Retinal pigment epithelial cell (primary cell): ENCODE measurements around the gene PHACTR3.

Experiments
- DNase-seq: peaks from one replicate; pipeline ENCODE4 v3.0.0-alpha.2; 2010; ENCODE audit warnings: low read depth
- H3K4me3 ChIP-seq: 2 replicates; pipeline ENCODE4 v1.5.1; 2011; ENCODE audit warnings: mild to moderate bottlenecking, low read length, control low read depth, moderate library complexity
- TF ChIP-seq, protein P1 (sequence below): conservative IDR thresholded peaks from 2 replicates; pipeline ENCODE4 v1.5.1; 2011; ENCODE audit warnings: low read depth, low read length, control low read depth, inconsistent platforms

Gene PHACTR3

DNA sequence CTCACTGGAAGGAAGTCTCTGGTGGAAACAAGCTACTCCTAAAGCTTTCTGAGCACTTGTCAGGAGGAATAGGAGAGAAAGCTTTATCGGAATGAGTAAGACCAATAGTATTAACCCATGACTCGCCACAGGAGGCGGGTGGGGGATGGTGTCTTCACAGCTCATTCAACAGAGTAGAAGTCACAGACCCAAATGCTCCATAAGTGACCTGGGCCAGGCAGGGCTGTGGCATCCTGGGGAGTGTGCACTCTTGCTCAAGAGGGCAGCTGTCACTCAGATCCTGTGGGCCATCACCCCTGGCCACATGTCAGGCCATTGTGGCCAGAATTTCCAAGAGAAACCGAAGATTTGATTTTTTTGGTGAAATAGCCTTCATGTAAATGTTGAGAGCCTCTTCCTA is 213.1 kb downstream of the PHACTR3 start:
- no peak overlapping the region for H3K4me3 ChIP-seq
- no peak for DNase-seq
- TF ChIP-seq, protein P1, sequence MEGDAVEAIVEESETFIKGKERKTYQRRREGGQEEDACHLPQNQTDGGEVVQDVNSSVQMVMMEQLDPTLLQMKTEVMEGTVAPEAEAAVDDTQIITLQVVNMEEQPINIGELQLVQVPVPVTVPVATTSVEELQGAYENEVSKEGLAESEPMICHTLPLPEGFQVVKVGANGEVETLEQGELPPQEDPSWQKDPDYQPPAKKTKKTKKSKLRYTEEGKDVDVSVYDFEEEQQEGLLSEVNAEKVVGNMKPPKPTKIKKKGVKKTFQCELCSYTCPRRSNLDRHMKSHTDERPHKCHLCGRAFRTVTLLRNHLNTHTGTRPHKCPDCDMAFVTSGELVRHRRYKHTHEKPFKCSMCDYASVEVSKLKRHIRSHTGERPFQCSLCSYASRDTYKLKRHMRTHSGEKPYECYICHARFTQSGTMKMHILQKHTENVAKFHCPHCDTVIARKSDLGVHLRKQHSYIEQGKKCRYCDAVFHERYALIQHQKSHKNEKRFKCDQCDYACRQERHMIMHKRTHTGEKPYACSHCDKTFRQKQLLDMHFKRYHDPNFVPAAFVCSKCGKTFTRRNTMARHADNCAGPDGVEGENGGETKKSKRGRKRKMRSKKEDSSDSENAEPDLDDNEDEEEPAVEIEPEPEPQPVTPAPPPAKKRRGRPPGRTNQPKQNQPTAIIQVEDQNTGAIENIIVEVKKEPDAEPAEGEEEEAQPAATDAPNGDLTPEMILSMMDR, result no peak

DNA sequence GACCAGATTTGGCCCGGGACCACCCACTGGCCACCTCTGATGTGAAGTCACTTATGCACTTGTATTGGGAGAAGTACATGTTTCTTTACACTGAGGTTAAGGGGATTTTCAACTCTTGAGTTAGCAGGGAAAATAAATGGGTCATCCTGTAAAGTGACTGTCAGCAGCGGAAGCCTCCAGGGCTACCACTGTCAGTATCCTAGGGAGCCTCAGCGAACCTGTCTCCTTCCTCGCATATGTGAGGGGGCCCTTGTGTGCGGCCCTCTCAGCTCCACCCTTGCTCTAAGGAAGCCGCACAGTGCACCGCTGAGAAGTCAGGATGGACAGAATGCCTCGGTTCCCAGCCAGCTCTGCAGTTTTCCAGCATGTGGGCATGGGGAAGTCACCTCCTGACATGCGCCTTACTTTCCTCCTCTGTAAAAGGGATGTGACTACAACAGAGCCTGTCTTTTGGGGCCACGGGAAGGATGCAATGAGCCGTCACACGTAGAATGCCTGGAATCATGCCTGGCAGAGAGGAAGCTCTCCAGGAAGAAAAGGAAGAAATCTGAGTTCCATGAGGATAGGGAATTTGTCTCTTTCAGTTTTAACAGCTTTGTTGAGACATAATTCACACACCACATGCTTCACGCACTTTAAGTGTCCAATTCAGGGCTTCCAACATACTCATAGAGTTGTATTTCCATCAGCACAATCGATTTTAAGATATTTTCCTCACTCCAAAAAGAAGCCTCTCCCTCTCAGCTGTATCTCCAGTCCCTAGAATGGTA is 213.7 kb downstream of the PHACTR3 start:
- no peak for DNase-seq
- TF ChIP-seq, protein P1, result no peak
- H3K4me3 ChIP-seq, result no peak overlapping the region

DNA sequence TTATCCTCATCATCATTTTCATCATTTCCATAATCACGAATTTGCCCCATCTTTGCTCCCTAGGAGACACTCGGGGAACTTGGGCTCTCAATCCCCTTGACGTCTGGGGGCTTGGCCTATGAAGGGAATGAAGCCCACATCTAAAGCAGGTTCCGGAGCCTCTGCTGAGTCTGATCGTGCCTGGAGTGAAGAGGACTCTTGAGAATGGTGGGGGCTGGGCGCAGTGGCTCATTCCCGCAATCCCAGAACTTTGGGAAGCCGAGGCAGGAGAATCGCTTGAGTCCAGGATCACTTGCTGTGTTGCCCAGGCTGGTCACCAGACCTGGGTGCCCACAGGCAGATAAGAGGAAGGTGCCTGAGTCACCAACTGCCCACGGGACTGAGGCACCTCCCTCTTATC is 214.6 kb downstream of the PHACTR3 start:
- no peak overlapping the region for H3K4me3 ChIP-seq
- no peak for DNase-seq
- TF ChIP-seq, protein P1, result no peak

- DNase-seq, result no peak
- H3K4me3 ChIP-seq, result no peak overlapping the region
- TF ChIP-seq, protein P1, result no peak
These were observed 215.3 kb downstream of the PHACTR3 start for GRCh38 chr20:59819496-59820203.

GRCh38 chr20:59820204-59821041 is 216.1 kb downstream of the PHACTR3 start:
- TF ChIP-seq, protein P1, result no peak
- no peak overlapping the region for H3K4me3 ChIP-seq
- no peak for DNase-seq

DNA sequence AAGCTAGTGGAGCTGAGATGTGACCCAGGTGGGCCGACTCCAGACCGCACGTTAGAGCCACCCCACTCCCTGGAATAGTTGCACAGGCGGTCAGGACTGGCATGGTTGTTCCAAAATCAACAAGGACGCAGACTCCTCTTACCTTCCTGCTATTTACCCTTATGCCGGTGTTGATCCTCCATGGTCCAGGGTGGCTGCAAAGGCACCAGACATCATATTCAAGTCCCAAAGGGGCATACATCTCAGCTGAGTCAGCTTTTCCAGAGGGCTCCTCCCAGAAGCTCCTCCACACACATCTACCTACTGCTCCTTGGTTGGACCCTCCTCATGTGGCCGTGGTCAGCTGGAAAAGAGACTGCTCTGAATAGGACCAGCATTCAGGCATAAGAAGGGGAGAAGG is 216.9 kb downstream of the PHACTR3 start:
- H3K4me3 ChIP-seq, result no peak overlapping the region
- TF ChIP-seq, protein P1, result no peak
- DNase-seq, result no peak
